ENCODE measurements around the gene TRAF2.

Gene TRAF2

DNA sequence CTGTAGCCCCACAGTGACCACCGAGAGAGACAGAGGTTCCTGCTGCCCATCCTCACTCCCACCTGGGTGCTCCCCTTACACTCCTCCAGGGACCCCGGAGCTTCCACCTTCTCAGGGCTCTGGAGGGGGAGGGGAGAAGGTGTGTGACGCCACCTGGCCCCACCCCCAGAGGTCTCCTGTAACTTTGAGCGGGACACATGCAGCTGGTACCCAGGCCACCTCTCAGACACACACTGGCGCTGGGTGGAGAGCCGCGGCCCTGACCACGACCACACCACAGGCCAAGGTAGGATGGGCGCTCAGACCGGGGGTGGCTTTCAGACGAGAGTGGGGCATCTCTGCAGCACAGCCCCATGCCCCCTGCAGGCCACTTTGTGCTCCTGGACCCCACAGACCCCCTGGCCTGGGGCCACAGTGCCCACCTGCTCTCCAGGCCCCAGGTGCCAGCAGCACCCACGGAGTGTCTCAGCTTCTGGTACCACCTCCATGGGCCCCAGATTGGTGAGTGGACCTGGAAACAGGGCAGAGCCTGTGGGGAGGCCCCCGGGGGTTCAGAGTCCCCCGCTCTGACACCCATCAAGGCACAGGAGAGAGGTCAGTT lies 29.7 kb upstream of the TRAF2 start:
- no peak overlapping the region for H3K4me3 ChIP-seq (ENCODE audit: low read depth, low read length)
- peaks cover 21% of the 10 kb centered on the region for H3K36me3 ChIP-seq (ENCODE audit: control insufficient read depth, insufficient read depth, low read length)

DNA sequence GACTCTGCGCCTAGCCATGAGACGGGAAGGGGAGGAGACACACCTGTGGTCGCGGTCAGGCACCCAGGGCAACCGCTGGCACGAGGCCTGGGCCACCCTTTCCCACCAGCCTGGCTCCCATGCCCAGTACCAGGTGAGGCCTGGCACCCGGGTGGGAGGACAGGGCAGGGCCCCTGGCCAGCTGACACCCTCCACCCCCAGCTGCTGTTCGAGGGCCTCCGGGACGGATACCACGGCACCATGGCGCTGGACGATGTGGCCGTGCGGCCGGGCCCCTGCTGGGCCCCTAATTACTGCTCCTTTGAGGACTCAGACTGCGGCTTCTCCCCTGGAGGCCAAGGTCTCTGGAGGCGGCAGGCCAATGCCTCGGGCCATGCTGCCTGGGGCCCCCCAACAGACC lies 29.1 kb upstream of the TRAF2 start:
- Histone ChIP-seq H3K27me3 (ENCODE audit: control insufficient read depth, insufficient read depth, low read length) (no peaks in the 10 kb centered on the region), H3K9ac (ENCODE audit: low read depth, low read length) (no peak overlapping the region)

More for the DNA sequence above, 29.7 kb upstream of the TRAF2 start:
- no peak overlapping the region for H3K9ac ChIP-seq (ENCODE audit: low read depth, low read length)
- H3K4me1 ChIP-seq (ENCODE audit: control insufficient read depth, insufficient read depth, low read length) = no peaks in the 10 kb centered on the region
- H3K9me3 ChIP-seq (ENCODE audit: control insufficient read depth, insufficient read depth, low read length) = no peaks in the 10 kb centered on the region
- H3K27me3 ChIP-seq (ENCODE audit: control insufficient read depth, insufficient read depth, low read length) = no peaks in the 10 kb centered on the region

DNA sequence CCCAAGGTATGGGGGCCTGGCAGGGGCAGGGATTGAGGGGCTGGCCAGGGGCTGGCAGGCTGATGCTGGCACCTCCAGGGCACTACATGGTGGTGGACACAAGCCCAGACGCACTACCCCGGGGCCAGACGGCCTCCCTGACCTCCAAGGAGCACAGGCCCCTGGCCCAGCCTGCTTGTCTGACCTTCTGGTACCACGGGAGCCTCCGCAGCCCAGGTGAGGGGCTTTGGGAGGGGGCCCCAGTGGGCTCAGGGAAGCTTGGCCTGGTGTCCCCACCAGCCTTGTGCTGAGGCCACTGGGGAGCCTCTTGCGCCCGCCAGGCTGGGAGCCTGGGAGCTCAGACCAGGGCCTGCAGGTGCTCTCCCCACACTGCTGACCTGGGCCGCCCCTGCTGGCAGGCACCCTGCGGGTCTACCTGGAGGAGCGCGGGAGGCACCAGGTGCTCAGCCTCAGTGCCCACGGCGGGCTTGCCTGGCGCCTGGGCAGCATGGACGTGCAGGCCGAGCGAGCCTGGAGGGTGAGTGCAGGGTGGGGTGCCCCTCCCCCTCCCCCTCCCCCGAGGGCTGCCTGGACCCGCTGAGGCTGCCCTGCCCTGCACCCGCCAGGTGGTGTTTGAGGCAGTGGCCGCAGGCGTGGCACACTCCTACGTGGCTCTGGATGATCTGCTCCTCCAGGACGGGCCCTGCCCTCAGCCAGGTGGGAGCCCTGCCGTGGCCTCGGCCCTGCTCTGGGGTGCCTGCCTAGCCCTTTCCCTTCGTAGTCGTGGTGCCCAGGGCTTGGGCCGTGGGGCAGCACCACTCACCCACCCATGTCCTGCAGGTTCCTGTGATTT lies 28.5 kb upstream of the TRAF2 start:
- H3K9me3 ChIP-seq (ENCODE audit: control insufficient read depth, insufficient read depth, low read length) = no peaks in the 10 kb centered on the region
- no peak overlapping the region for H3K4me3 ChIP-seq (ENCODE audit: low read depth, low read length)
- H3K4me1 ChIP-seq (ENCODE audit: control insufficient read depth, insufficient read depth, low read length) = no peaks in the 10 kb centered on the region
- H3K36me3 ChIP-seq (ENCODE audit: control insufficient read depth, insufficient read depth, low read length) = peaks cover 30% of the 10 kb centered on the region
- no peaks in the 10 kb centered on the region for H3K27me3 ChIP-seq (ENCODE audit: control insufficient read depth, insufficient read depth, low read length)
- H3K9ac ChIP-seq (ENCODE audit: low read depth, low read length) = no peak overlapping the region

More for the DNA sequence above, 29.1 kb upstream of the TRAF2 start:
- Histone ChIP-seq H3K36me3 (ENCODE audit: control insufficient read depth, insufficient read depth, low read length) (peaks cover 24% of the 10 kb centered on the region), H3K9me3 (ENCODE audit: control insufficient read depth, insufficient read depth, low read length) (no peaks in the 10 kb centered on the region), H3K4me3 (ENCODE audit: low read depth, low read length) (no peak overlapping the region), H3K4me1 (ENCODE audit: control insufficient read depth, insufficient read depth, low read length) (no peaks in the 10 kb centered on the region)

DNA sequence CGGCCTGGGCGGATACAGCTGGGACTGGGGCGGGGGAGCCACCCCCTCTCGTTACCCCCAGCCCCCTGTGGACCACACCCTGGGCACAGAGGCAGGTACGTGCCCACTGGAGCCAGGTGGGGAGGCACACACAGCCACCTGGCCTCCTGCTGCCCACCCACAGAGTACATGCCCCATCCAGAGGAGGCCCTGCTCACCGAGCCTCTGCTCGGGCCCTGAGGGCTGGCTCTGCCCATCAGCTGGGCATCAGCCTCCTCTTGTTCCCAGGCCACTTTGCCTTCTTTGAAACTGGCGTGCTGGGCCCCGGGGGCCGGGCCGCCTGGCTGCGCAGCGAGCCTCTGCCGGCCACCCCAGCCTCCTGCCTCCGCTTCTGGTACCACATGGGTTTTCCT lies 27.9 kb upstream of the TRAF2 start:
- Histone ChIP-seq H3K9ac (ENCODE audit: low read depth, low read length) (no peak overlapping the region), H3K36me3 (ENCODE audit: control insufficient read depth, insufficient read depth, low read length) (peaks cover 31% of the 10 kb centered on the region), H3K9me3 (ENCODE audit: control insufficient read depth, insufficient read depth, low read length) (no peaks in the 10 kb centered on the region), H3K4me3 (ENCODE audit: low read depth, low read length) (no peak overlapping the region), H3K27me3 (ENCODE audit: control insufficient read depth, insufficient read depth, low read length) (no peaks in the 10 kb centered on the region), H3K4me1 (ENCODE audit: control insufficient read depth, insufficient read depth, low read length) (no peaks in the 10 kb centered on the region)

DNA sequence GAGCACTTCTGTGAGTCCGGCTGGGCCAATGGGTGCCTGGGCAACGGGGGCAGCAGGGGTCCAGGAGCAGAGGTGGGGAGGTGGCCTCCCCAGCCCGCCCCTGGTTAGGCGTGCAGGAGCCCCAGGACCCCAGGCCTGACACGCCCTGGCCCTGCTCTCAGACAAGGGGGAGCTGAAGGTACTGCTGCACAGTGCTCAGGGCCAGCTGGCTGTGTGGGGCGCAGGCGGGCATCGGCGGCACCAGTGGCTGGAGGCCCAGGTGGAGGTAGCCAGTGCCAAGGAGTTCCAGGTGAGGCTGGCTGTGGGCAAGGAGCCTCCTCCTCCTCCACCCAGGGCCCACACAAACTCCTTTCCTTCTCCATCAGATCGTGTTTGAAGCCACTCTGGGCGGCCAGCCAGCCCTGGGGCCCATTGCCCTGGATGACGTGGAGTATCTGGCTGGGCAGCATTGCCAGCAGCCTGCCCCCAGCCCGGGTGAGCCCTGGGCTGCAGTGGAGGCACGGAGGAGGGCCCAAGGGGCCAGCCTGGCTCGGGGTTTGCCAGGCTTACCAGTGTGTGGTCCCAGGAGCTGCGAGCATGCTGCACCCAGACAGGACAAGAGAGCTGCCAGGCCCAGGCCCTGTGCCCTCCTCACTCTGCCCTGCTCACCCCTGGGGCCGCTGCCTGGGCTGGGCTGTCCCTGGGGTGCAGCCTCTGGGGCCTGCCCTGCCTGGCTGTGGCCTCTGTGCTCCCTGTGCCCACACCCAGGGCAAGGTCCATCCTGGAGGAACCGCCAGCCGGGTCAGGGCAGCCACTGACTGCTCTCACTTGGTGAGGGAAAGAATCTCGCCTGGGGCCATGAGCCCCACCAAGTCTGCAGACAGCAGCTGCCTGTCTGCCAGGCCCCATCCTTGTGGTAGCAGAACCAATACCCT lies 27.2 kb upstream of the TRAF2 start:
- Histone ChIP-seq H3K9me3 (ENCODE audit: control insufficient read depth, insufficient read depth, low read length) (no peaks in the 10 kb centered on the region), H3K27me3 (ENCODE audit: control insufficient read depth, insufficient read depth, low read length) (no peaks in the 10 kb centered on the region), H3K9ac (ENCODE audit: low read depth, low read length) (no peak overlapping the region), H3K4me3 (ENCODE audit: low read depth, low read length) (no peak overlapping the region), H3K36me3 (ENCODE audit: control insufficient read depth, insufficient read depth, low read length) (peaks cover 36% of the 10 kb centered on the region), H3K4me1 (ENCODE audit: control insufficient read depth, insufficient read depth, low read length) (no peaks in the 10 kb centered on the region)

DNA sequence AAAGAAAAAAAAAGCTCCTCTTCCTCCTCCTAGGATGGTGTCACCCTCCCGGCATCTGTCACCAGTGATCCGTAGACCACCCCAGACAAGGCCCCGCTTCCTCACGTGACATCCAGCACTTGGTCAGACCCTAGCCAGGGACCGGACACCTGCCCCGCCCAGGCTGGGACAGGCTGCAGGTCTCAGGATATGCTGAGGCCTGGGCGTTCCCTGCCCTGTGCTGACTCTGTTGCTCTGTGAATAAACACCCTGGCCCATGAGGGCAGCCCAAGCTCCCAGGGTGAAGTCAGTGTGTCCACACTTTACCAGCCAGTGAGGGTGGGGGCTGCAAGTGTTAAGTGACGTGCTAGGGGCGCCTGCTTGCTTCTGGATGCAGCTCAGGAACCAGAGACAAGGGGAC lies 25.8 kb upstream of the TRAF2 start:
- Histone ChIP-seq H3K27me3 (ENCODE audit: control insufficient read depth, insufficient read depth, low read length) (no peaks in the 10 kb centered on the region), H3K9ac (ENCODE audit: low read depth, low read length) (no peak overlapping the region), H3K4me3 (ENCODE audit: low read depth, low read length) (no peak overlapping the region), H3K9me3 (ENCODE audit: control insufficient read depth, insufficient read depth, low read length) (no peaks in the 10 kb centered on the region), H3K36me3 (ENCODE audit: control insufficient read depth, insufficient read depth, low read length) (peaks cover 36% of the 10 kb centered on the region), H3K4me1 (ENCODE audit: control insufficient read depth, insufficient read depth, low read length) (no peaks in the 10 kb centered on the region)

DNA sequence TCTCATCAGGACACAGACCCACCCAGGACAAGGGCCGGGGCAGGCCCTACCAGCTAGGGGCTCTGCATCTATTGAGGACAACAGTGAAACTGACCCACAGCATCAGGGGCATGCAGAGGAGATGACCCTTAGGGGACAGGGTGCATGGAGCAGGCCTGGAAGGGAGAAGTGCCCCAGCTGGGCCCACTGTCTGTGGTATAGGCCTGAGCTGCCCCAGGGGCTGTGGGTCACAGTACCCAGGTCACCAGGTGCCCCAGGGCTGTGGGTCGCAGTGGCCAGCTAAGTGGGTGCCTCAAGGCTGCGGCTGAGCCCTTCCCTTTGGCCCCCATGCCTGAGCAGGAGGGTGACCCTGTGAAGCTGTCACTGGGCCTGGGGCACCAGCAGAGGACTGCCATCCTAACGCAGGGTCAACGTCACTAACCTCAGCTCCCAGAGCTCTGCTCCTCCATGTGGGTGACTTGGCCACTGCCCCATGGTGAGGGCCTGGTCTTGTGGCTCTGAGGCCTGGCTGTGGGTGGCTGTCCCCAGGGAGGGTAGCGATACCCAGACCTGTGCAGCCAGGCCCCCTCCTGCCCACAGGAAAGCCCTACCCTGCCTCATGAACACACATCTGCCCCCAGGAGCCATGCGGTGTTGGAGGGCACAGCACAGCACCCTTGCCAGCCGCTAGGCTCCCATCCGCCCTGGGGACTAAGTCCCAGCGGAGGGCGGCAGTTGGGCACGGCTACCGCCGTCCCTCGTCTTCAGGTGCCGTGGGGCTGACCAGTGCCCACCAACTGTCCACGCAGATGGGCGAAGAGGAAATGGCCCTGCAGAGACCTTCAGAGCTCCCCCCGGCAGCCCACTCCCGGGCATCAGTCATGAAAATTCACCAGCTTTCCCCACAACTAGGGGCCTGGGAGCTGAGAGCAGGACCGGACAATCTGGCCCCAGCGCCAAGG lies 25.1 kb upstream of the TRAF2 start:
- Histone ChIP-seq H3K9me3 (ENCODE audit: control insufficient read depth, insufficient read depth, low read length) (no peaks in the 10 kb centered on the region), H3K36me3 (ENCODE audit: control insufficient read depth, insufficient read depth, low read length) (peaks cover 36% of the 10 kb centered on the region), H3K27me3 (ENCODE audit: control insufficient read depth, insufficient read depth, low read length) (no peaks in the 10 kb centered on the region), H3K4me1 (ENCODE audit: control insufficient read depth, insufficient read depth, low read length) (no peaks in the 10 kb centered on the region), H3K4me3 (ENCODE audit: low read depth, low read length) (no peak overlapping the region), H3K9ac (ENCODE audit: low read depth, low read length) (no peak overlapping the region)

DNA sequence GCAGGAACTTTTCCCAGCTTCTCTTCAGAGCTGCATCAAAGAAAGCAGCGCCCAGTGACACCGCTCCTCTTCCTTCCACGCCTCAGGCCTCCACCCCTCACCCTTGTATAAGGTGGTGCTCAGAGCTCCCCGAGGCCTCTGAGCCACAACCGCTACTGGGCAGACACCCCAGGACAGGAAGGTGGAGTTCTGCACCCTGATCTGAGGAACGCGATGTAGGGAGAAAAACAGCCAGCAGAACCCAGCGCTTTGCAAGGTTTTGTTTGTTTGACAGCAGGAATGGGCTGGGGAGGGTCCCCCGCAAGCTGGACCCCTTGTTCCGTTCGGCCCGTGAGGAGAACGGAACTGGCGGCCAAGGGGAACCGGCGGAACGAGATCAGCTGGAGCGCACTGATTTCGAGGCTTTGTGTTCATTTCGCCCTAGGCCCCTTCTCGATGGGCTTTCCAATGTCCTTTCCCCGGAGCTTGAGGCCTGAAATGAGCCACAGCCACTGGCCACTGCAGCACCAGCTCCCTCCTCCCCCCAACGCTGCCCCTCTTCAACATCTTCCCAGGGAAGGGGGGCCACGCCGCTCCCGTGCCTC lies 24.4 kb upstream of the TRAF2 start:
- H3K9ac ChIP-seq (ENCODE audit: low read depth, low read length) = no peak overlapping the region
- no peak overlapping the region for H3K4me3 ChIP-seq (ENCODE audit: low read depth, low read length)
- no peaks in the 10 kb centered on the region for H3K4me1 ChIP-seq (ENCODE audit: control insufficient read depth, insufficient read depth, low read length)
- H3K27me3 ChIP-seq (ENCODE audit: control insufficient read depth, insufficient read depth, low read length) = no peaks in the 10 kb centered on the region
- peaks cover 36% of the 10 kb centered on the region for H3K36me3 ChIP-seq (ENCODE audit: control insufficient read depth, insufficient read depth, low read length)
- no peaks in the 10 kb centered on the region for H3K9me3 ChIP-seq (ENCODE audit: control insufficient read depth, insufficient read depth, low read length)

DNA sequence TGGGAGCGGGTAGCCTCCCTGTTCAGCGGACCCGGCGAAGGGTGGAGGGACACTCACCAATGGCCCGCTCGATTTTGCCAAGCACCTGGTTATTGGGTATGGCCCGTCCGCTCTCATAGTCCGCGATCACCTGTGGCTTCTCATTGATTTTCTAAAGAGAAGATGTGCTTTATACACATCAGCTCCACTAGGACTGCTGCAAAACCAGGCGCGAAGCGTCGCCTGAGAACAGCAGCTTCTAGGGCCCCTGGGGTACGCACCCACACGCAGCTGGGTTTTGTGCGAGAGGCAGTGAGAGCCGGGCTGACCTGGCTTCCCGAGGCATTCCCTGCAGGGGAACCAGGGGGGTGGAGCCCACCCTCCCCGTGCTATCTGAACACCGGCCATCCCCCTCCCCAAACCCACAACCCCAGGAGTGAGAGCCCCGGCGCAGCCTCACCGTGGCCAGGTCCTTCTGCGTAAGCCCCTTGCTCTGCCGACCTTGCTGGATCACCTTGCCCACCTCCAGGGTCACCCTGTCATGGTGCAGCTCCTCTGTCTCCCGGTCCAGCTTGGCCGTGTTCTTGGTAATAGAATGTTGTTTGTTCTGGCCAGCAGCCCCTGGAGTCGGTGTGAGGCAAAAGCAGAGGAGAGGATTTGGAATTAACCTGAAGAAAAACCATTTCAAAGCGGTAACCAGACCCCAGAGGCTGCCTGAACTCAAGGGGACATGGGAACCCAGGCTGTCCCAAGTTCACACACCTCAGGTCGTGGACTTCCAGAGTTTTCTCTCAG lies 23.3 kb upstream of the TRAF2 start:
- Histone ChIP-seq H3K4me3 (ENCODE audit: low read depth, low read length) (no peak overlapping the region), H3K36me3 (ENCODE audit: control insufficient read depth, insufficient read depth, low read length) (peaks cover 36% of the 10 kb centered on the region), H3K9me3 (ENCODE audit: control insufficient read depth, insufficient read depth, low read length) (no peaks in the 10 kb centered on the region), H3K27me3 (ENCODE audit: control insufficient read depth, insufficient read depth, low read length) (no peaks in the 10 kb centered on the region), H3K9ac (ENCODE audit: low read depth, low read length) (no peak overlapping the region), H3K4me1 (ENCODE audit: control insufficient read depth, insufficient read depth, low read length) (no peaks in the 10 kb centered on the region)

DNA sequence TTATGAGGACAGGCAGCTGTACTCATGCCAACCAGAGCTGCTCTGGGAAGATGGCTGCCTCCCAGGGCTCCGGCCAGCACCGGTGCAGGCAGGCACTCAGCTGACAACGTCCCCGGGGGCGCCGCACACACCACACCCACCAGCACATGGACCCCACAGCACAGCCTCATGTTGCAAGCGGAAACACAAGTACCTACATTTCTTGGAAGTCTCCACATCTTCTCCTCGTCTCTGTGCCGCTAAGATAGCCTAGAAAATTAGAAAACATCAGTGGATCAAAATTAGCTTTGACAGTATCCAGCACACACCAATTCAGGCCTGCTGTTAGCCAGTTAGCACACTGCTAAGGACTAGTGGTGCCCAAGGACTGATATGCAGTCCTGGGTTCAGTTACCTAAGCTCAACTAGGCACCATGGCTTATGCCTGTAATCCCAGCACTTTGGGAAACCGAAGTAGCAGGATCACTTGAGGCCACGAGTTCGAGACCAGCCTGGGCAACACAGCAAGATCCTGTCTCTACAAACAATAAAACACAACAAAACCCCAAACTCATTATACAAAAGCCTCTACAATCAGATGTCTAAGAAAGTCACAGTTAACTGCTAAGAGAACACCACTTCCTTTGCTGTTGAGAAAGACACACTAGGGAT lies 22.6 kb upstream of the TRAF2 start:
- Histone ChIP-seq H3K36me3 (ENCODE audit: control insufficient read depth, insufficient read depth, low read length) (peaks cover 35% of the 10 kb centered on the region), H3K27me3 (ENCODE audit: control insufficient read depth, insufficient read depth, low read length) (no peaks in the 10 kb centered on the region), H3K9ac (ENCODE audit: low read depth, low read length) (no peak overlapping the region), H3K4me3 (ENCODE audit: low read depth, low read length) (no peak overlapping the region), H3K9me3 (ENCODE audit: control insufficient read depth, insufficient read depth, low read length) (no peaks in the 10 kb centered on the region), H3K4me1 (ENCODE audit: control insufficient read depth, insufficient read depth, low read length) (no peaks in the 10 kb centered on the region)
